Skeletal muscle satellite cell (primary cell): ENCODE results near the gene NT5C2.
A peak's percentile ranks its signal among the peaks of the same experiment; 100 is the strongest.

Experiments used
- H3K27me3 ChIP-seq: 2 replicates; pipeline ENCODE4 v1.7.0; 2013; ENCODE audit warnings: low read length; ENCODE audit not compliant: control insufficient read depth, insufficient read depth
- H3K36me3 ChIP-seq: 2 replicates; pipeline ENCODE4 v1.7.0; 2013; ENCODE audit warnings: mild to moderate bottlenecking, control low read depth, low read length; ENCODE audit not compliant: insufficient read depth
- H3K4me1 ChIP-seq: 2 replicates; pipeline ENCODE4 v1.7.0; 2013; ENCODE audit warnings: low read length; ENCODE audit not compliant: control insufficient read depth, insufficient read depth
- H3K4me2 ChIP-seq: 2 replicates; pipeline ENCODE4 v1.7.0; 2013; ENCODE audit warnings: mild to moderate bottlenecking, low read length
- H3K4me3 ChIP-seq: 2 replicates; pipeline ENCODE4 v1.7.0; 2013; ENCODE audit warnings: low read length
- H3K9ac ChIP-seq: 2 replicates; pipeline ENCODE4 v1.7.0; 2013; ENCODE audit warnings: mild to moderate bottlenecking, low read depth, low read length, moderate library complexity
- H3K9me3 ChIP-seq: replicated peaks from 2 replicates; pipeline ENCODE4 v1.7.0; 2013; ENCODE audit warnings: mild to moderate bottlenecking, control low read depth, low read length

NT5C2 gene

GRCh38 chr10:103114876-103115275 is 78.2 kb downstream of the NT5C2 start:
- H3K4me3 ChIP-seq = no peak overlapping the region
- no peak overlapping the region for H3K9ac ChIP-seq
- H3K4me2 ChIP-seq = no peak overlapping the region

GRCh38 chr10:103111918-103112877 is 80.9 kb downstream of the NT5C2 start:
- Histone ChIP-seq H3K4me3 (no peak overlapping the region), H3K9ac (no peak overlapping the region), H3K4me2 (no peak overlapping the region), H3K9me3 (no peaks in the 10 kb centered on the region), H3K27me3 (no peaks in the 10 kb centered on the region), H3K36me3 (peaks cover 9% of the 10 kb centered on the region), H3K4me1 (peaks cover 18% of the 10 kb centered on the region)

More at GRCh38 chr10:103114876-103115275, 78.2 kb downstream of the NT5C2 start:
- H3K36me3 ChIP-seq = peaks cover 16% of the 10 kb centered on the region
- H3K9me3 ChIP-seq = no peaks in the 10 kb centered on the region
- peaks cover 18% of the 10 kb centered on the region for H3K4me1 ChIP-seq
- H3K27me3 ChIP-seq = no peaks in the 10 kb centered on the region

- H3K36me3 ChIP-seq = peaks cover 7% of the 10 kb centered on the region
- no peak overlapping the region for H3K4me3 ChIP-seq
- H3K4me1 ChIP-seq = peaks cover 18% of the 10 kb centered on the region
- no peak overlapping the region for H3K9ac ChIP-seq
- no peaks in the 10 kb centered on the region for H3K9me3 ChIP-seq
- H3K4me2 ChIP-seq = peak overlapping the region; percentile 52
- H3K27me3 ChIP-seq = no peaks in the 10 kb centered on the region
These were observed 81.8 kb downstream of the NT5C2 start for GRCh38 chr10:103111031-103111917.

GRCh38 chr10:103110407-103110806 is 82.7 kb downstream of the NT5C2 start:
- H3K9me3 ChIP-seq = no peaks in the 10 kb centered on the region
- H3K4me2 ChIP-seq = no peak overlapping the region
- peaks cover 18% of the 10 kb centered on the region for H3K4me1 ChIP-seq
- H3K27me3 ChIP-seq = no peaks in the 10 kb centered on the region
- peaks cover 15% of the 10 kb centered on the region for H3K36me3 ChIP-seq
- H3K9ac ChIP-seq = no peak overlapping the region
- no peak overlapping the region for H3K4me3 ChIP-seq

- Histone ChIP-seq H3K4me2 (no peak overlapping the region), H3K4me3 (no peak overlapping the region), H3K9ac (no peak overlapping the region), H3K36me3 (peaks cover 17% of the 10 kb centered on the region), H3K9me3 (no peaks in the 10 kb centered on the region), H3K27me3 (no peaks in the 10 kb centered on the region), H3K4me1 (peaks cover 18% of the 10 kb centered on the region)
These were observed 83.3 kb downstream of the NT5C2 start for GRCh38 chr10:103109821-103110220.

GRCh38 chr10:103106539-103106938 is 86.5 kb downstream of the NT5C2 start:
- peaks cover 12% of the 10 kb centered on the region for H3K4me1 ChIP-seq
- H3K4me3 ChIP-seq = no peak overlapping the region
- H3K9me3 ChIP-seq = no peaks in the 10 kb centered on the region
- H3K36me3 ChIP-seq = peaks cover 39% of the 10 kb centered on the region
- H3K9ac ChIP-seq = no peak overlapping the region
- H3K4me2 ChIP-seq = no peak overlapping the region
- H3K27me3 ChIP-seq = no peaks in the 10 kb centered on the region

GRCh38 chr10:103105462-103105861 is 87.6 kb downstream of the NT5C2 start:
- H3K9ac ChIP-seq = no peak overlapping the region
- peaks cover 1% of the 10 kb centered on the region for H3K4me1 ChIP-seq
- peaks cover 47% of the 10 kb centered on the region for H3K36me3 ChIP-seq
- H3K4me3 ChIP-seq = no peak overlapping the region
- no peaks in the 10 kb centered on the region for H3K9me3 ChIP-seq
- H3K4me2 ChIP-seq = no peak overlapping the region
- H3K27me3 ChIP-seq = no peaks in the 10 kb centered on the region

GRCh38 chr10:103104721-103105120 is 88.4 kb downstream of the NT5C2 start:
- no peaks in the 10 kb centered on the region for H3K9me3 ChIP-seq
- no peak overlapping the region for H3K9ac ChIP-seq

GRCh38 chr10:103103989-103104388 is 89.1 kb downstream of the NT5C2 start:
- no peak overlapping the region for H3K4me3 ChIP-seq
- no peaks in the 10 kb centered on the region for H3K9me3 ChIP-seq
- H3K9ac ChIP-seq = no peak overlapping the region
- H3K4me2 ChIP-seq = no peak overlapping the region
- no peaks in the 10 kb centered on the region for H3K27me3 ChIP-seq
- peaks cover 58% of the 10 kb centered on the region for H3K36me3 ChIP-seq
- no peaks in the 10 kb centered on the region for H3K4me1 ChIP-seq

More at GRCh38 chr10:103104721-103105120, 88.4 kb downstream of the NT5C2 start:
- Histone ChIP-seq H3K27me3 (no peaks in the 10 kb centered on the region), H3K4me2 (no peak overlapping the region), H3K4me1 (no peaks in the 10 kb centered on the region), H3K4me3 (no peak overlapping the region), H3K36me3 (peaks cover 52% of the 10 kb centered on the region)

GRCh38 chr10:103102195-103102594 is 90.9 kb downstream of the NT5C2 start:
- Histone ChIP-seq H3K4me1 (no peaks in the 10 kb centered on the region), H3K4me2 (no peak overlapping the region), H3K27me3 (no peaks in the 10 kb centered on the region), H3K36me3 (peaks cover 75% of the 10 kb centered on the region), H3K9me3 (no peaks in the 10 kb centered on the region), H3K4me3 (no peak overlapping the region), H3K9ac (no peak overlapping the region)

- Histone ChIP-seq H3K4me2 (no peak overlapping the region), H3K36me3 (peaks cover 81% of the 10 kb centered on the region), H3K27me3 (no peaks in the 10 kb centered on the region), H3K4me3 (no peak overlapping the region), H3K9me3 (no peaks in the 10 kb centered on the region), H3K9ac (no peak overlapping the region), H3K4me1 (no peaks in the 10 kb centered on the region)
These were observed 92.5 kb downstream of the NT5C2 start for GRCh38 chr10:103100620-103101019.
